Stimulated activated CD4-positive, alpha-beta T cell treated with anti-CD3 and anti-CD28 coated beads, Interleukin-12 subunit alpha, Interleukin-12 subunit beta, amount 100 ng/mL, for 4 hours (primary cell): ENCODE data around the gene PODN.

Experiments used
- DNase-seq: peaks from one replicate; pipeline ENCODE4 v3.0.0-alpha.2; 2020

Gene PODN

DNA sequence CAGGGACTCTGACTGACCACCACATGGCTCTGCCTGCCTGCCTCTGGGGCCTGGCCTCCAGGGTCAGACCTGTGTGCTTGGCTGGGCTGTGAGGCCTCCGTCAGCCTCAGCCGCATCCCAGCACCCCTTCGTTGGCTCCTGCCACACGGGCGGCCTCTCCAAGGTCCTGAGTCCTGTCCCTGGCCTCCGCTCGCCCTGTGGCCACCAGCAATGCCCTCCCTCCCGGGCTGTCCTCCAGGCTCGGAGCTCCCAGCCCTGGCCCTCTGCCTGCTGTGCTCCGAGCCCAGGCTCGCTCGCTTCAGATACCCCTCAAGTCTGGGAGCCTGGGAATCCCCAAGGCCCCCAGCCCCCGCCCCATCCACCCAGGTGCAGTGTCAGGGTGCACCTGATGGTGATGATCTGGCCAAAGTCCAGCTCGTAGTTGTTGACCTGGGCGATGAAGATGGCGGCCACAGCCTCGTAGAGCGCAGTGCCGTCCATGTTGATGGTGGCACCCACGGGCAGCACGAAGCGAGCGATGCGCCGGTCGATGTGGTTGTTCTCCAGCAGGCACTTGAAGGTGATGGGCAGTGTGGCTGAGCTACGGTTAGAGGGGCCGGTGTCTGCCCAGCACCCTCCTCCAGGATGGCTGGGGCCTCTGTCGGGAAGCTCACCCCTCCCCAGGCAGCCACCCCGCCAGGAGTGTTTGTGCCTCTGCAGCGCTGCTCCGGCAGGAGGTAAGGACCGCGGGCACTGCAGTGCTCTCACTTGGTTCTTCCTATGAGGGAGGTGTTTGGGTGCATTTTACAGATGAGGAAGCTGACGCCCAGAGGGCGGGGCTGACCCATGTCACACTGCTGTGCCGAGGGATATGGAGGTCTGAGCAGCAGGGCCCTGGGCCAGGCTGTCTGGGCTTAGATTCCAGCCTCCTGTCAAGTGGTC lies 28.5 kb downstream of the PODN start:
- DNase-seq, result no peak

DNA sequence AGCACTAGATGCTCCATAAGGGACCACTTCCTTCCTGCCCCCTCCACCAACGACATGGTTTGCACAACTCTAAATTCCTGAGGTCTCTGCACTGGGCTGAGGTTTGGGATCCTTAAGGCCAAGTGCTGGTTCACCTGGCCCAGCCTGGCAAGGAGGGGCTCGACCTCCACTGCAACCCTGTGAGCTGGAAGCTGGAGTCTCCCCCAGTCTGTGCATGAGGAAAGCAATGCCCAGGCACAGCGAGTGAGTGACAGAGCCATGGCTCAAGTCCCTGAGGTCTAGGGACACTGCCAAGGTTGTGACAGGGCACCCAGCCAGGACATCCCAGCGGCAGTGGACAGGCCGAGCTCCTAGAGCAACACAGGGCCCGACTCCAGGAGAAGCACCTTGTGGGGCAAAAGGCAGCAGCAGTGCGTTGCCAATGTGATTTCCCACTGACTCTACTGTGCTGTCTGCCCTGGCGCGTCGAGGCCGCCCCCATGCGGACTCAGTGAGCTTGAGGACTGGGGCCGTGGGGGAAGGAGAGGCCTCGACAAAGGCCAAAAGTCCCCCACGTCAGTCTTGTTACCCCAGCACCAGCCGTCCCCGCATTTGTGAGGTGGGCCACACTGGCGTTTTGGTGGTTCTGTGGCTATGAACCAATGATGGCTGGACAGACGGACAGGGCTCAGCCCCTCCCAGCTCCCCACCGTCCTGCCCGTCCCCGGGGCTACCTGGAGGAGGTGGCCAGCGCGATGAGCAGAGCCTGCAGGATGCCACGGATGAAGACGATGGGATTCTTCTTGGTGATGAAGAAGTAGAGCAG lies 30.0 kb downstream of the PODN start:
- DNase-seq, result no peak

DNA sequence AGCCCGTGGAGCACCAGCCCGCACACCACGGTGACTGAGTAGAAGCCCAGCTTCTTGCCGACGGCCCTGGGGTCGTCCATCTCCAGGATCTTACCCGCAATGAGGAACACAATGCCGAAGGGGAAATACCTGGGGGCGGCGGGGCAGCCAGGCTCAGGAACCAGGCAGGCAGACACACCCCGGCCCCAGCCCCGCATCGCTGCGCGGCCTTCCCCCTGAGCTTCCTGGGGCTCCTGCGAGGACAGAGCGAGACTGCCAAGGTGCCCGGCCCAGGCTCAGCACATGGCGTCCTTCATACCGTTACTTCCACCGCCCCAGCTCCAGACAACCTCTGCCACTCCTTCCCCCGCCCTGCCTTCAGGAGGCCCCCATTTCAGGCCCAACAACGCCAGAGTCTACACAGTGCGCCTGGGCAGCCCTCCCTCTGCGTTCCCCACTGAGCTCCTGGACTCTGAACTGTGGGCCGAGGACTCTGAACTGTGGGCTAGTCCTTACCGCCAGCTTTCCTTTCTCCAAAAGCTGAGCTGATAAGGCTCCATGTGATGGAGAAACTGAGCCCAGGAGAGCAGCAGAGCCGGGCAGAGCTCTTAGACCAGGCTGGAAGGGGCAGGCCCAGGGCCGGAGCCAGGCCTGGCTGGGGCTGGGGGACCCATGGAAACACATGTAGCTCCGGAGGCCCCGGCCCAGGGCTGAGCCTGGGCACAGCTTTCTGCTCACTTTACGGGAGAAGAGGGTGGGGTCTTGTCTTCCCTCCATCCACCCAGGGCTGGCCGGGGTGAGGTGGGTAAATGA lies 30.8 kb downstream of the PODN start:
- DNase-seq, result no peak

DNA sequence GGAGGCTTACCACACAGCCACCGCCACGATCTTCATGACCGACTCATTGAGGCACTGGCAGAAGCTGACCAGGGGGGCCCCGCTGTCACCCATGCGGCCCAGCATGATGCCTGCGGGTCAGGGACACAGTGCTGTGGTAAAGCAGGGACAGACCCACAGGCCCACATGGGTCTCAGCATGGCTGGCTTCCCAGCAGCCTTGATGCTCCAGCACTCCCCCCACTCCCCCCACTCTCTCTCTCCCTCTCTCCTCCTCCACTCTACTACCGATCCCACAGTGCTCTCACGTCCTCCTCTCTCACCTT lies 31.4 kb downstream of the PODN start:
- DNase-seq, result no peak

DNA sequence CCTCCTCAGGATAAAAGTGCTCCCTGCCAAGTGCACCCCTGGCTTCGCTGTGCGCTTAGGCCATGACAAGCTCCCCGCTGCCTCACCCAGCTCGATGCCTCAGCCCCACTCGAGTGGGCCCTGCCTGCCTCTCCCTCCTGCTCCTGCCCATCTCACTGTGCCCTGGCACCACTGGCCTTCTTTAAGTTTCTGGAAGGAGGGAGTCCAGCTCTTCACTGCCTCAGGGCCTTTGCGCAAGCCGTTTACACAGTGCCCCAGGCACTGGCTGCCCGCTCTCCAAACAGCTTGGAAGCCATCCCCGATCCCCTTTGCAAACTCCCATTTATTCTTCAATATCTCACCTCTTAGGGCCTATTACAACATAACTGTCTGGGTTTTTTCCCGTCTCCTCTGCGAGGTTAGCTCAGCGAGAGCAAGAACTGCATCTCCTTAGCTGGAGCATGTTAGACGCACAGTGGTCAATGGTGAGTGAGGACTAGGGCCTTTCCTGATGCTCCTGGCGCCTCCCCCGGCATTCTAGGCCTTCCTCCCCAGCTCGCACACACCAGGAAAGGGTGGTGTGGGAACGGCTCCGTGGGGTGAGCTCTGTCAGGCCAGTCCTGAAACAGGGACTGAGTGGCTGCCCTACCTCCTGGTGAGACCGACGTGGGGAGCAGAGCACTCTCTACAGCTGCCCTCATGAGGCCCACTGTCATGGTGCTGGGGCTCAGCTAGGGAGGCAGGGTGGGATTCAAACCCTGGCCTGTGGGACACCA lies 31.9 kb downstream of the PODN start:
- no peak for DNase-seq

DNA sequence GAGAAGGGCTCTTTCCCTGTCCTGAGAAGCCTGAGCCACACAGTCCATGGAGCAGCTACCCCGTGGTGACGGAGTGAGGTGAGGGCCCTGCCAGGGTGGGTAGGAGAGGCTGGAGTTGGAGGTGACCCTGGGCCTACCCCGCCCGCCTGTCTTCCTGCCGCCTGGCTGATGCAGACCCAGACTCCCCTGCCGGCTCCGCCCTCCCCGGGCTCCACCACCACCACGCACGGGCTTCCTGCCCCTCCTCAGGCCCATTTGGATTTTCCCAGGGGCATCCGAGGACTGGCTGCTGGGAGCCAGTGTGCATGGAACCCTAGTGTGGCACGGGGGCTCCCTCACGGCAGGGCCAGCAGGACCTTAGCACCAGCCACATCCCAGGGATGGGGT lies 32.5 kb downstream of the PODN start:
- no peak for DNase-seq

DNA sequence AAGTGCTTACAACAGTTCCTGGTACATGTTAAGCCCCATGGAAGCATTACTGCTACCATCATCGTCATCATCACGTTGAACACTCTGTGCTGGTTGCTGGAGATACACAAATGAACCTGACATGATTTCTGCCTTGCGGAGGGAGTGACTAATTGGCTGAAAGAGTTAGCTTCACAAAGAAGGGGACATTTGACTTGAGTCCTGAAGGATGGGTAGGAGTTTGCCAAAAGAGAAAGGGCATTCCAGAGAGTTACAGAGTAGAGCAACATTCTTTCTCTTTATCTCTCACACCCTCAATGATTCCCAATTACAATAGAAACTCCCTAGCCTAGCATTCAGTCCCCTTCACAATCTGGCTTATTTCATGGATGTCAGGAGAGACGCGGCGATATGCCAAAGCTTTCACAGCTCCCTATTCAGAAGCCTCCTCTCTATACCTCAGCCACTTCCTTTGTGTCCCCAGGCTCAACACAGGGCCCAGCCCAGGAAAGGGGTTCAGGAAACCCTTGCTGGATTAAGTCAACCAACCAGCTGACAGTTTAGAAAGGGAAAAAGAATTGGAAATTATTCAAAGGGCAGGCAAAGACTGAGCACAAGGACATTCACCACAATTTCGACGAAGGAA lies 42.4 kb downstream of the PODN start:
- DNase-seq, result no peak

DNA sequence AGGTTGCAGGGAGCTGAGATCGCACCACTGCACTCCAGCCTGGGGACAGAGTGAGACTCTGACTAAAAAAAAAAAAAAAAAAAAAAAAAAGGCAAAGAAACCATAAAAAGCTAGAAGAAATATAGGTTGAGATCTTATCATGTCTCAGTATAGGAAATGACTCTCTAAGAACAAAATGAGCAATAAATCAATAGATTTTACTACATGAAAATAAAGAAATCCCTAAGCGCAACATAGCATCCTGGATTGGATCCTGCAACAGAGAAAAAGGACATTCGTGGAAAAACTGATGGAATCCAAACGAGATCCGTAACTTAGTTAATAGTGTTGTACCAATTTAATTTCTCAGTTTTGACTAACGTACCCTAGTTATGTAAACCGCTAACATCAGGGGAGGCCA lies 45.1 kb downstream of the PODN start:
- no peak for DNase-seq

DNA sequence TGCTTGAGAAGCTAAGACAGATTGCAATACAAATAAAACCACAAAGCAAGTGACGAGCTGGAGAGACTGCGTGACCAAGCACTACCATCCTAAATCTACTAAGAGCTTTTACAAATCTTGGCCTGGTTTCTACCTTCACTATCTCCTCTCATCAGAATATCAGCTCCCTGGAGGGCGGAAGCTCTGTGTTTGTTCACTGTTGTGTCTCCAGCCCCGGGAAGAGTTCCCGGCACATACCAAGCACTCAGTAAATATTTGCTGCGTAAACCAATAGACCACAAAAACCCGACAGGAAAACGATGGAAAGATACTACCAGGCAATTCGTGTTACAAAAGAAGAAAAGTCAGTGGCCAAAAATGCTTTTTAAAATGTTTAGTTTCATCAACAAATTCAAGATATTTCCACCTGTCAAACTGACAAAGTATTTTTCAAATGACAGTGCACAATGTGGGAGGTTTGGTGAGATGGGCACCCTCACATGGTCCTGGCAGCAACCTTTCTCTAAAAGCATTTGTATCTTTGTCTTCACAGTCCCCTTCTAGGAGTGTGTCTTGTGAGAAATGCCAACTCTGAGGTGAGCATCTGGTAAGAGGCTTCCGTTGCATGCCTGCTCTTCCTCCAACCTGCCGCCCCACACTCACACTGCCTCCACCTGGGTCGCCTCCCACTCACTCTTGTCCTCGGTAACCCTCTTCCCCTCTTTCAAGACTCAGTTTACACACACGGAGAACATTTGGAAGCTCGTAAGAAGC lies 45.7 kb downstream of the PODN start:
- no peak for DNase-seq

DNA sequence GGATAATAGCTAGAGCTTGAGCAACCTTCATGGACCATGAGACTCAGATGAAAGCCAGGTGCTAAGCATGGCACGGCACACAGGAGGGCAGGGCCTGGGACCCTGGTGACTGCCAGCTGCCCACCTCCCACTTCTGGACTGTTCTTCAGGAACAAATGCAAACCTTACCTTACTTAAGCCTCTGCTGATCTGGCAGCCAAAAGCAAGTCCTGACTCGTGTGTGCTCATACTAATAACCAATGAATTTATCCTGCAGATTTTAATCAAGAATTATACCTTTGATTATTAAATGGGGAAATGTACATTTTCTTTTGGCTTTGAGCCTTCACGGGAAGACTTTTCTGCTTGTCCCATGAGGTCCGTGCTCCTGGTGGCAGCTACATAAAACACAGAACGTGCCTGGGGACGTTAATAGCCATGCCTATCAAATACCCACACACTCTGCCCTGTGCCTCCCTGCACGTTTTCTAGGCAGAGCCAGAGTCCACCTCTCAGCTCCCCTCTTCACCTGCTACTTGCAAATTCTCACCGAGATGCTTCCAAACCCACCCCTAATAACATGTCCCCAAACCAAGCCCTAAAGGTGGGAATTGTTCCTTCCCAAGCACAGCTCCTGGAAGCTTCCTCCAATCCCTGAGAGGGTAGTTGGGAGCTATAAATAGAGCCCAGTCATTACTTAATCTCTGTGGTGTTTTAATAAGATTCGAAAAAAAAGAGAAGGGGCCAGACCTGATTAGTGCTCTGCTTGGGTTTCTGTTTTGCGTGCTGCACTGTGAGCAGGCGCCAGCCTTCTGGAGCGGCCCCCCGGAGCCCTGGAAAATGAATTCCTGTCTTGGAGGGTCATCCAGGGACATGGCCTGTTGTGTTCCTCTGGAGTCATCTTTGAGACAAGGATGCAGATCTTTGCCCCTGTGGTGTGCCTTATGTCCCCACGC lies 46.9 kb downstream of the PODN start:
- DNase-seq, result no peak

DNA sequence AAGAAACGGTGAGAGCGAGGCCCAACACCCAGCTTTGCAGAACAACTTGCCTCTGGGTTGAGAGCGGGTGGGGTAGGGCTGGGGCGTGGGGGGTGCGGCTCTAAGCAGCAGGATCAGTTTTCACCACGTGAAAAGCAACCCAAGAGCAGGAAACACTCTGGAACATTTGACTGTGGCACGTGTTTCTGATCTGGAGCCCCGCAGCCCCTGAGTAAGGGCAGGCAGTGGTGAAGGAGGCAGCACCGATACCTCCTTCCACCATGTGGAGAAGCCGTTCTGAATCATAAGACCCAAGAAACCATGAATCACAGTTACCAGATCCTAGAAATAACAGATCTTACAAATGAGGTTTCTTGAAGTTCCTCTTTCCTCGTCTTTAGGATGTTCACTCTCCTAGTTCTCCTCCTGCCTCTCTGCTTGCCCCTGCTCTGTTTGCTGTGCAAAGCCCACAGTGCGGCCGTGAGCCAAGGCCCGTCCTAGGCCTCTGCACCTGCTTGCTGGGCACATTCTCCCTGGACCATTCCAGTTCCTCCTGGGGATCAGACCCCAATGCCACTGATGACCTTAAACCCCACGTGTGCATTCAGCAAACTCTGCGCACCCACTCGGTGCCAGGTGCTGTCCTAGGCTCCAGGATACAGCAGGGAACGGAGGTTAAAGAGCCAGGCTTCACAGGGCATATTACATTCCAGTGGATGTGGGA lies 48.5 kb downstream of the PODN start:
- peak; percentile 6 for DNase-seq

DNA sequence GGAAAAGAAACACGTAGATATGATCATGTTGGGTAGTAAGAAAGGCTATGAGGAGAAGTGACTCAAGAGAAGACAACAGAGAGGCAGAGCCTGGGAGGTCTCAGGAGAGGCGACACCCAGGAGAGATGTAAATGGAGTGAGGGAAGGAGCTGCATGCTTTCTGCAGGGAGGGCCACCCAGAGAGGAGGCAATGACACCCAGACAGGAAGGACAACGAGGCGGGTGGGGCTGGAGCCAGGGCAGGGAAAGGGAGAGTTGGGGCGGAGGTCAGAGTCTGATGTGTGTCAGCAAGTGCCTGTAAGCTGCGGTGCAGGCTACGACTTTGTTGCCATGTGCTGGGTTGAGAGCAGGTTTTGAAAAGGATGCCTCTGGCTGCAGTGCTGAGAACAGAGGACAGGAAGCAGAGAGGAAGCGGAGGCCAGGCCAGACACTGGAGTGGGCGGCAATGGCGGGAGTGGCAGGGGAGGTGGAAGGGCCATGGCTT lies 49.1 kb downstream of the PODN start:
- DNase-seq, result no peak

DNA sequence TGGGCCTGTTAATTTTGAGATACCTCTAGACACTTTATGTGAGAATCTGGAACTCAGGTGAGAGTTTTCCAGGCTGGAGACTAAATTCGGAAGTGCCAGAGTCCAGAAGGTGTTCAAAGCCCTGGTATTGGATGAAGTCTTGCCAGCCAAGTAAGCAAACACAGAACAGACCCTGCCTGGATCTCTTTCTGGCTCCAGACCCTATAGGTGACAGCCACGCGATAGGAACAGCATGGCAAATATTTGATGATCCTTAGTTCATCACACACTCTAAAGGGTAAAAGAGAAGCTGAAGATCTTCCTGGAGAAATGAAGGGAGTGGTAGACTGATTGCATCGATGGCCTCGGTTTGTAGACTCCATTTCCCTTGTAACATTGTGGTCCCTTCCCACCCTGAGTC lies 49.7 kb downstream of the PODN start:
- DNase-seq, result no peak

DNA sequence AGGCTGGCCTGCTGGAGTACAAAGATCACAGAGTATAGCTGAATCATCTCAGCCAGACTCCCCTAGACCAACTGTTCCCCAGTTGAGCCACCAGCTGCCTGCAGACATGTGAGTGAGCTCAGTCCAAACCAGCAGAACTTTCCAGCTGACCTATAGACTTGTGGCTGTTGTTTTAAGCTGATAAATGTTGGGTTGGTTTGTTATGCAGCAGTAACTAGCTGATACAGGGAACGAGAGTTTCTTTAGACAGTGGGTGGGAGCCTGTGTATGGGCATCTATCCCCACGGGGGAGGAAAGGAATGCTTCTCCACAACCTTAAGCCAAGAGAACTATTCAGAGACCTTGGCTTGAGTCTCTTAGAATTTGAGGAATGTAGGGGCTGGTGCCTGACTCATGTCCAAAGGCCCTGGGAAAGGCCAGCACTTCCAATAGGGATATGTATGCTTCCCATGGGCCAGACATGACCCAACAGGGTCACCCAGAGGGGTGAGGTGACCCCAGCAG lies 50.3 kb downstream of the PODN start:
- no peak for DNase-seq

DNA sequence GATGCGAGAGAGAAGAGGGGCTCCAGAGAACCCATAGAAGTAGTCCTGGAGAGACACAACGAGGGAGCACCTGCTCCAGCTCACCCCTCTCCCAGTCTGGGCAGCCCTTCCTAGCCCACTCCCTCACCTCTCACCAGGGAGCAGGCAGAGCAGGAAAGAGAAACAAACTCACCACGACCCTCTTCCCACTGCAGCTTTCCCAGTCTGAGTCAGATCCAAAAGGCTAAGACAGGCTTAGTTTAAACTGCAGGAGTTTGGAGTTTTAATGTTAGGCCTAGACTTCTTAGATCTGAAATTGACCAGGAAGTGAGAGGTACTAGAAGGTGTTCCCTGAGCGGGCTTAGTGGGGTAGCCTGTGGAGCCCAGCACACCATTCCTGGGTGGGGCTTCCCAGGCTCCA lies 50.8 kb downstream of the PODN start:
- no peak for DNase-seq

DNA sequence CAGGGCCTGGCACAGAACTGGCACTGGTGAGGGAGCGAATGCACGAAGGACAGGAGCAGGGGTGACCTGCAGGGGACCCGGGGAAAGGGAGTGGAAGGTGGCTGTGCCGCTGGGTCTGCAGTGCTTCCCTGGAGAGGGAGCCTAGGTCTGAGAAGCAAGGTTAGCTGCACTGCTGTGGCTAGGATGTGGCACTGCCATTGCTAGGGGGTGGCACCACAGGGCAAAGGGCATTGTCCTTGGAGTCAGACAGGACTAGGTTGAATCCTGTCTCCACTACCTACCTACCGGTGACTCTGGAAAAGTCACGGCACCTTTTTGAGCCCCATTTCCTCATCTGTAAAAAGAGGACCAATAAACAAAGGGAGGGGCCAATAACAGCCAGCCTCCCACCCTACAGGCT lies 52.1 kb downstream of the PODN start:
- no peak for DNase-seq

DNA sequence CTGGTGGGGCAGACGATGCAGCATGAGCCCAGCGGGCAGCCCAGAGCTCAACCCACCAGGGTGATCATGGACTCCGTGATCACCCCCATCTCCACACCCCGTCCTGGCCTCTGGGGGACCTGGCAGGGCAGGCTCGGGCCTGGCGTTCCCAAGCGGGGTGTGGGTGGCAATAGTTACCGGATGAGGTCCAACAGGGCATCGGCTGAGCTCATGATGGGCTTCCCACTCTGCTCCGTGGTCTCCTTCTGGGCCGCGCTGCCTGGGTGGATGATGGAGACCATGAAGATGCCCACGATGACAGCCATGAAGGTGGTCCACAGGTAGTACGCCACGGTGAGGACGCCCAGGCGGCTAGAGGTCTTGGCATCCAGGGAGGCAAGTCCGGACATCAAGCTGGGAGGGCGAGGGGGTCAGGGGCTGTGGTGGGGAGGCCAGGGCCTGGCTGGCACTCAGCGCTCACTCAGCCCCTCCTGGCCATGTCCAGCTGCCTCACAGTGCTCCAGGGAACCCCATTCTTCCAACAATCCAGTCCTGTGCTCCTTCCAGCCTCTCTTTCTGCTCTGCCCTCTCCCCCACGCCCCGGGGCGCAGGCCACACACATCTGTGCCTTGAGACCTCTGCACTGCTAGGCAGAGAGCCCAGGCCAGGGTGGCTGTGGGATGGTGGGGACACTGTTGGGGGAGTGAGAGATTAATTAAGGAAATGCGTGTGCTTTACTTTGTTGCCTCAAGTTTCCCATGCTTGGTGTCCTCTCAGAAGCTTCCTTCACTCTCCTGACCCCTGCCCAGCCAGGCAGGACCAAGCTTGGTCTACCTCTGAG lies 52.8 kb downstream of the PODN start:
- no peak for DNase-seq
